Jurkat, Clone E6-1 (cell line): ENCODE results near the gene RBPJ.

Experiments used
- DNase-seq: peaks from one replicate; pipeline ENCODE4 v3.0.0-alpha.2; 2011; ENCODE audit warnings: low read depth, low spot score
- H3K4me3 ChIP-seq: 2 replicates; pipeline ENCODE4 v1.5.1; 2011; ENCODE audit warnings: mild to moderate bottlenecking, low read length, control low read depth, moderate library complexity

RBPJ gene

DNA sequence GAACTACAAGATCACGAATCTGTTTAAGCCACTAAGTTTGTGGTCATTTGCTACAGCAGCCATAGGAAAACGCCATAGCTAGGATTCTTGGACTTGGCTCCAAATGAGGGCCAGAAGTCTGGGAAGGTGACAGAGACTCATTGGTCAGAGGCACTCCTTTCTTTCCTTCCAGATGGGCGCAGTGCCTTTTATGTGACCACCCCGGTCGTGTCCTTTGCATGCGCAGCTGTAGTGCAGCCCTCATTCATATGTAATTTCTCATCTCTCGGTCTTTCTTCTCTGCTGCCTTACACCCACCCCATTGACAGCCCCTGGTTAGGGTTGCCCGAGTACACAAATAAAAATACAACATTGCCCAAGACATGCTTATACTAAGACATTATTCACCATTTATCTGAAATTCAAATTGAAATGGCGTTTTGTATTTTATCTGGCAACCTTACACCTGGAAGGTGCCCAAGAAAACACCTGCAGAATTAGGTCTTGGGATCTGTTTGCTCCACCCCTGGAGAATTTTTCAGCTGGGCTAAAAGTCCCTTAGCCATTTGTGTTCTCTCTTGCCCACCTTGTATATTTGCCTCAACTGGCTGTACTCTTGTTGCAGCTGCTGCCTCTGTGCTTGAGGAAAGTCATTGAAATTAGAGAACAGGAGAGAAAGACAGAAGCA lies 147.6 kb downstream of the RBPJ start:
- no peak for DNase-seq

GRCh38 chr4:26468977-26469376 lies 148.2 kb downstream of the RBPJ start:
- DNase-seq, result no peak
- no peak overlapping the region for H3K4me3 ChIP-seq

More for the DNA sequence above, 147.6 kb downstream of the RBPJ start:
- H3K4me3 ChIP-seq, result no peak overlapping the region

DNA sequence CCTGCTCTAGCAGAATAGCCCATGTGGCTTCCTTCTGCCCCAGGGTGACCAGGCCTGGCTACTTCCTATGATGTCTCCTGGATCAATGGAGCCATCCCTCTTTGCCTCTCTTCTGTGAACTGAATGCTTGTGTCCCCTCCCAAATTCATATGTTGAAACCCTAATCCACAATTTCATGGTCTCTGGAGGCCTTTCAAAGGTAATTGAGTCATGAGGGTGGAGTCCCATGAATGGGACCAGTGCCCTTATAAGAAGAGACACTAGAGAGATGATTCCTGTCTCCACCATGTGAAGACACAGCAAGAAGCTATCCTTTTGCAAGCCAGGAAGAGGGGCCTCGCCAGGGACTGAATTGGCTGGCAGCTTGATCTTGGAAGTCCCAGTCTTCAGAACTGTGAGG lies 151.1 kb downstream of the RBPJ start:
- no peak overlapping the region for H3K4me3 ChIP-seq
- DNase-seq, result no peak

DNA sequence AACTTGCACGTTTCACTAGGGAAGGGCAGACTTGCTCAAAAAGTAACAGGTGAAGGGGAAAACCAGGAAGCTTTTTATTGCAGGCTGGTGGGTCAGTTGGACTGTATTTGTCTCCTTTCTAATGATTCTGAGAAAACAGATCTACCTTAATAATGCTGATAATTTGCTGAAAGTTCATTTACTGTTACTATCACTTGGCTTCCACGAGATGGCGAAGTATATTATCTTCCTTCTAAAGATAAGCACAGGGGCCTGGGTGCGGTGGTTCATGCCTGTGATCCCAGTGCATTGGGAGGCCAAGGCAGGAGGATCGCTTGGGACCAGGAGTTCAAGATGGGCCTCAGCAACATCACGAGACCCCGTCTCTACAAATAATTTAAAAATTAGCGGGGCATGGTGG lies 153.1 kb downstream of the RBPJ start:
- no peak overlapping the region for H3K4me3 ChIP-seq
- DNase-seq, result no peak

DNA sequence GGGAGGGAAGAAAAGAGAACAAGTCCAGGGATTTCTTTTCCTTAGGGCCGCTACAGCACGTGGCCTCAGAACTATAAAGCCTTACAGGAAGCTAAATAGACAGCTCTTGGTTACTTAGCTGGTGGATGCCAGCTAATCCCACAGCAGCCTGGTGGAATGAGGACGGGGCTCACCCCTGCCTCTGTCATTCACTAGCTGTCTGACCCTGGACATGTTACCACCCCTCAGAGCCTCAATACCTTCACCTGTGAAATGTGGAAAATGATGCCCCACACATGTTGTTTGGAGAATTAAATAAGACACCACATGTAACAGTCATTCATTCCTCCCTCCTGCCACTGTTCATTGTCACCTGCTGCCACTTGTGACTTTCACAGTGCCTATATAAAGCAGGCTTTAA lies 153.7 kb downstream of the RBPJ start:
- no peak overlapping the region for H3K4me3 ChIP-seq
- DNase-seq, result no peak

GRCh38 chr4:26475716-26476115 lies 154.9 kb downstream of the RBPJ start:
- no peak for DNase-seq
- H3K4me3 ChIP-seq, result no peak overlapping the region

GRCh38 chr4:26476545-26476944 lies 155.7 kb downstream of the RBPJ start:
- DNase-seq, result no peak
- H3K4me3 ChIP-seq, result no peak overlapping the region

GRCh38 chr4:26478330-26478729 lies 157.5 kb downstream of the RBPJ start:
- H3K4me3 ChIP-seq, result no peak overlapping the region
- DNase-seq, result no peak

DNA sequence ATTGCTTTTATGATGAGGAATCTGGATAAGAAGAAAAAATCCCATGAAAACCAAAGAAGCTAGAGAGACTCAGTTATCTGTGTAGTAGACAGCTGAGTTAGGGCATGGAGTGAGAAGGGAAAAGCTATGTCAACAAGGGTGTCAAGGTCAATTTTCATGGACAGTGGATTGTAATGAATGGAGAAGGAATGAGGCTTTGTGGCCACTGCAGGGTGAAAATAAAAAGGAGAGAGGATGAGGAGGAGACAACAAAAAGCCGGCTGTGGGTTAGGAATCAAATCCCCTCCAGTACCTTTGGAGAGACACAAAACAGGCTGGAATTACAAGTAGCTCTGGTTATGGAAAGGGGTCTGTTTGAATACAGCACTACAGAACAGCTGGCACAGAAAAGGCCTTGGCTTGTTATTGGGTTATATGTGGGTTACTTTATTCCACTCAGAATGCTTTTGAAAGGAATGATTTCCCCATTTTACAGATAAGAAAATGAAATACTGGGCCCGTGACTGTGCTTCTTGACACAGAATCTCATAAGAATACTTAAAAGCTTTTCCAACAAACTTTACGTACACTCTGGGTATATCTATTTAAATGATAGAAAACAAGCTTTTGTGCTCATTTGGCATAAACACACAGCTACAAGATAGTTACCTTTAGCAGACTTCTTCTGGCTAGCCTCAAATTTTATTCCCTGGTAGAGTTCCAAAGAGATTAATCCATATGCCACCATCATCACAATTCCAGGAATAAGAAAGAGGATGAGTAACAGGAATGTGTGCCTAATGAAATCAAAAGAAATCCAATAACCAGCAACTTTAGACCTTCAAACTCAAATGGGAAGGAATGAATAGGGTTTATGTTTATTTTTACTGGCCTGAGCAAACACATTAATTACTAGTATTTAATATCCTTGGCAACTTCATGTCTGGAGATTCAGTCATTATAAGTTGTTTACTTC lies 162.0 kb downstream of the RBPJ start:
- DNase-seq, result no peak
- H3K4me3 ChIP-seq, result no peak overlapping the region

- DNase-seq, result no peak
- H3K4me3 ChIP-seq, result no peak overlapping the region
Measured at GRCh38 chr4:26484032-26484515, 163.3 kb downstream of the RBPJ start.

- DNase-seq, result no peak
Measured at GRCh38 chr4:26484516-26484915, 163.7 kb downstream of the RBPJ start.

More at GRCh38 chr4:26484516-26484915, 163.7 kb downstream of the RBPJ start:
- no peak overlapping the region for H3K4me3 ChIP-seq
